Hypothalamus (tissue), 51 donors: ENCODE measurements around the gene HSD17B12.

Source experiments
- DNase-seq, 51 donors: peaks; one replicate each; lab custom pipeline; 2025; lab: John Stamatoyannopoulos, UW

The HSD17B12 gene

GRCh38 chr11:43856993-43857392 lies 176.5 kb downstream of the HSD17B12 start:
- no peak for DNase-seq

- DNase-seq, result no peak
These were observed 180.6 kb downstream of the HSD17B12 start for GRCh38 chr11:43861141-43861540.

GRCh38 chr11:43866520-43866919 lies 186.0 kb downstream of the HSD17B12 start:
- no peak for DNase-seq

GRCh38 chr11:43866969-43867368 lies 186.4 kb downstream of the HSD17B12 start:
- DNase-seq, result no peak

GRCh38 chr11:43868852-43869567 lies 188.5 kb downstream of the HSD17B12 start:
- DNase-seq, result no peak

GRCh38 chr11:43871051-43871450 lies 190.5 kb downstream of the HSD17B12 start:
- DNase-seq, result no peak

GRCh38 chr11:43872995-43873394 lies 192.5 kb downstream of the HSD17B12 start:
- DNase-seq, result no peak

GRCh38 chr11:43874078-43874477 lies 193.5 kb downstream of the HSD17B12 start:
- DNase-seq, result no peak

- DNase-seq, result no peak
These were observed 194.2 kb downstream of the HSD17B12 start for GRCh38 chr11:43874738-43875137.

- no peak for DNase-seq
These were observed 199.5 kb downstream of the HSD17B12 start for GRCh38 chr11:43879789-43880639.

- peak; percentile 41 to 94 (median 84) for DNase-seq
These were observed 200.2 kb downstream of the HSD17B12 start, which contains the start of gene ALKBH3 for GRCh38 chr11:43880640-43881159. Gene ALKBH3 (plus strand): TSS chr11:43880831. CDS start chr11:43882653, 1,822 bp downstream.

GRCh38 chr11:43892851-43893250 lies 212.3 kb downstream of the HSD17B12 start:
- no peak for DNase-seq

GRCh38 chr11:43894546-43894945 lies 214.0 kb downstream of the HSD17B12 start:
- no peak for DNase-seq

- DNase-seq, result peak in 3 of 51 donors; percentile 5 to 31 (median 7)
These were observed 215.1 kb downstream of the HSD17B12 start for GRCh38 chr11:43895601-43896000.

- no peak for DNase-seq
These were observed 218.0 kb downstream of the HSD17B12 start for GRCh38 chr11:43898574-43898973.

- DNase-seq, result no peak
These were observed 218.6 kb downstream of the HSD17B12 start for GRCh38 chr11:43899094-43899493.

- DNase-seq, result no peak
These were observed 221.0 kb downstream of the HSD17B12 start for GRCh38 chr11:43901551-43901950.

GRCh38 chr11:43903078-43903477 lies 222.5 kb downstream of the HSD17B12 start:
- DNase-seq, result no peak

- no peak for DNase-seq
These were observed 223.4 kb downstream of the HSD17B12 start for GRCh38 chr11:43903969-43904368.

- peak in 10 of 51 donors; percentile 14 to 53 (median 26) for DNase-seq
These were observed 224.4 kb downstream of the HSD17B12 start for GRCh38 chr11:43904742-43905535.

GRCh38 chr11:43905813-43906241 lies 225.3 kb downstream of the HSD17B12 start:
- peak in 6 of 51 donors; percentile 12 to 64 (median 18) for DNase-seq
